PC-9 (cell line): ENCODE results near the gene XPO4.
"Not testable (repeated sequence)": the region's sequence is repeated elsewhere in the genome, so short reads cannot be mapped to it uniquely, and the experiment has no call there.

Experiments
- CTCF ChIP-seq: fragments of 200-600 bp; sonication (generic); conservative IDR thresholded peaks from 2 replicates; pipeline ENCODE4 v1.6.1; 2017; ENCODE audit warnings: mixed run types, antibody characterized with exemption, mild to moderate bottlenecking, moderate library complexity
- EZH2 ChIP-seq: fragments of 200-600 bp; sonication (generic); IDR thresholded peaks from 2 replicates; pipeline ENCODE4 v1.8.0; 2017; ENCODE audit warnings: antibody characterized with exemption, low read depth

- not testable (repeated sequence) for TF ChIP-seq CTCF, EZH2
Observed at GRCh38 chr13:20925395-20925790, 22.8 kb upstream of the XPO4 start.
